ENCODE results near the gene SNX11.
"Not testable (repeated sequence)": the region's sequence is repeated elsewhere in the genome, so short reads cannot be mapped to it uniquely, and the experiment has no call there.

SNX11 gene

GRCh38 chr17:48107137-48108055, at the start of gene SNX11:
Gene SNX11, plus strand, starts transcription at chr17:48107766. Its CDS starts 4,278 bp downstream, at chr17:48112044.
- DNase-seq: peak; percentile 74 to 99 (median 93)

GRCh38 chr17:48058393-48059124, 49.0 kb upstream of the SNX11 start:
- no peak for DNase-seq

GRCh38 chr17:48059125-48059668, 48.4 kb upstream of the SNX11 start:
- no peak for DNase-seq

GRCh38 chr17:48060249-48060648, 47.3 kb upstream of the SNX11 start:
- no peak for DNase-seq

GRCh38 chr17:48062273-48062672, 45.3 kb upstream of the SNX11 start:
- DNase-seq: no peak

GRCh38 chr17:48064638-48065037, 42.9 kb upstream of the SNX11 start:
- DNase-seq: no peak

- no peak for DNase-seq
Observed at GRCh38 chr17:48066192-48066591, 41.4 kb upstream of the SNX11 start.

GRCh38 chr17:48066656-48067055, 40.9 kb upstream of the SNX11 start:
- no peak for DNase-seq

- DNase-seq: no peak
Observed at GRCh38 chr17:48067245-48067644, 40.3 kb upstream of the SNX11 start.

- not testable (repeated sequence) for DNase-seq
Observed at GRCh38 chr17:48067808-48068207, 39.8 kb upstream of the SNX11 start.

GRCh38 chr17:48068491-48068961, 39.0 kb upstream of the SNX11 start:
- DNase-seq: no peak

- no peak for DNase-seq
Observed at GRCh38 chr17:48070195-48070594, 37.4 kb upstream of the SNX11 start.

- no peak for DNase-seq
Observed at GRCh38 chr17:48071654-48072053, 35.9 kb upstream of the SNX11 start.

- DNase-seq: not testable (repeated sequence)
Observed at GRCh38 chr17:48072811-48073210, 34.8 kb upstream of the SNX11 start.

- DNase-seq: not testable (repeated sequence)
Observed at GRCh38 chr17:48073566-48074094, 33.9 kb upstream of the SNX11 start.

- peak in 40 of 58 donors; percentile 6 to 83 (median 40) for DNase-seq
Observed at GRCh38 chr17:48074322-48075081, 33.1 kb upstream of the SNX11 start.

GRCh38 chr17:48077152-48077551, 30.4 kb upstream of the SNX11 start:
- not testable (repeated sequence) for DNase-seq

GRCh38 chr17:48081858-48082257, 25.7 kb upstream of the SNX11 start:
- DNase-seq: no peak

- DNase-seq: no peak
Observed at GRCh38 chr17:48084932-48085331, 22.6 kb upstream of the SNX11 start.

GRCh38 chr17:48093341-48094045, 14.1 kb upstream of the SNX11 start:
- DNase-seq: no peak
